ENCODE data around the gene ACAP1.
"Not testable (repeated sequence)": the region's sequence is repeated elsewhere in the genome, so short reads cannot be mapped to it uniquely, and the experiment has no call there.

The ACAP1 gene

GRCh38 chr17:7356072-7356549, 19.8 kb downstream of the ACAP1 start:
- DNase-seq: peak; percentile 94

GRCh38 chr17:7356756-7357155, 20.4 kb downstream of the ACAP1 start:
- DNase-seq: no peak

- DNase-seq: no peak
Observed at GRCh38 chr17:7357381-7357780, 21.1 kb downstream of the ACAP1 start.

- DNase-seq: no peak
Observed at GRCh38 chr17:7361906-7362305, 25.6 kb downstream of the ACAP1 start.

GRCh38 chr17:7363311-7363710, 27.0 kb downstream of the ACAP1 start:
- DNase-seq: no peak

GRCh38 chr17:7365963-7366362, 29.6 kb downstream of the ACAP1 start:
- not testable (repeated sequence) for DNase-seq

- DNase-seq: no peak
Observed at GRCh38 chr17:7367083-7367482, 30.8 kb downstream of the ACAP1 start.

- no peak for DNase-seq
Observed at GRCh38 chr17:7367918-7368598, 31.7 kb downstream of the ACAP1 start.

- not testable (repeated sequence) for DNase-seq
Observed at GRCh38 chr17:7368599-7368994, 32.3 kb downstream of the ACAP1 start.

GRCh38 chr17:7369825-7370224, 33.5 kb downstream of the ACAP1 start:
- DNase-seq: no peak

- no peak for DNase-seq
Observed at GRCh38 chr17:7370853-7371252, 34.5 kb downstream of the ACAP1 start.

- no peak for DNase-seq
Observed at GRCh38 chr17:7374353-7374752, 38.0 kb downstream of the ACAP1 start.

GRCh38 chr17:7379134-7379533, 42.8 kb downstream of the ACAP1 start:
- DNase-seq: no peak

GRCh38 chr17:7380321-7380720, 44.0 kb downstream of the ACAP1 start:
- peak; percentile 54 for DNase-seq

GRCh38 chr17:7380855-7381683, 44.7 kb downstream of the ACAP1 start, which contains the start of gene TNK1:
Gene TNK1 (plus strand): TSS chr17:7381089. CDS start chr17:7382927, 1,838 bp downstream.
- peak; percentile 73 for DNase-seq

- DNase-seq: no peak
Observed at GRCh38 chr17:7382901-7383300, 46.6 kb downstream of the ACAP1 start.

GRCh38 chr17:7383371-7383741, 47.0 kb downstream of the ACAP1 start:
- no peak for DNase-seq

GRCh38 chr17:7383742-7384488, 47.6 kb downstream of the ACAP1 start:
- no peak for DNase-seq

- DNase-seq: no peak
Observed at GRCh38 chr17:7384489-7385081, 48.3 kb downstream of the ACAP1 start.

GRCh38 chr17:7388856-7389255, 52.5 kb downstream of the ACAP1 start:
- DNase-seq: no peak

- DNase-seq: no peak
Observed at GRCh38 chr17:7389924-7390910, 53.9 kb downstream of the ACAP1 start.

GRCh38 chr17:7391307-7391706, 55.0 kb downstream of the ACAP1 start:
- DNase-seq: no peak

All from DMS53 (cell line).